Glomerular visceral epithelial cell (primary cell): Measurements from ENCODE around the gene MYO10.

Source experiments
- DNase-seq: peaks from one replicate; pipeline ENCODE4 v3.0.0-alpha.2; 2016; ENCODE audit errors: extremely low spot score

Gene MYO10

GRCh38 chr5:16943846-16944678 lies 8.0 kb upstream of the MYO10 start:
- no peak for DNase-seq

GRCh38 chr5:16937503-16938161 lies 1.5 kb upstream of the MYO10 start:
- DNase-seq: no peak

- DNase-seq: no peak
Observed at GRCh38 chr5:16936989-16937438, 926 bp upstream of the MYO10 start.

- peak; percentile 60 for DNase-seq
Observed at GRCh38 chr5:16935231-16936149, 598 bp downstream of the MYO10 start.

- peak; percentile 31 for DNase-seq
Observed at GRCh38 chr5:16934677-16935153, 1.4 kb downstream of the MYO10 start.

- DNase-seq: peak; percentile 78
Observed at GRCh38 chr5:16934123-16934522, 2.0 kb downstream of the MYO10 start.

- no peak for DNase-seq
Observed at GRCh38 chr5:16933337-16933736, 2.8 kb downstream of the MYO10 start.

- no peak for DNase-seq
Observed at GRCh38 chr5:16932401-16932800, 3.7 kb downstream of the MYO10 start.

- no peak for DNase-seq
Observed at GRCh38 chr5:16931334-16932110, 4.6 kb downstream of the MYO10 start.

GRCh38 chr5:16930496-16930895 lies 5.6 kb downstream of the MYO10 start:
- no peak for DNase-seq

- DNase-seq: no peak
Observed at GRCh38 chr5:16929831-16930230, 6.3 kb downstream of the MYO10 start.

- DNase-seq: no peak
Observed at GRCh38 chr5:16929347-16929746, 6.7 kb downstream of the MYO10 start.

- no peak for DNase-seq
Observed at GRCh38 chr5:16927613-16928012, 8.5 kb downstream of the MYO10 start.

- DNase-seq: no peak
Observed at GRCh38 chr5:16926417-16926816, 9.7 kb downstream of the MYO10 start.

- no peak for DNase-seq
Observed at GRCh38 chr5:16924206-16924605, 11.9 kb downstream of the MYO10 start.

- DNase-seq: no peak
Observed at GRCh38 chr5:16922430-16922829, 13.7 kb downstream of the MYO10 start.

- DNase-seq: no peak
Observed at GRCh38 chr5:16921211-16921610, 14.9 kb downstream of the MYO10 start.

- no peak for DNase-seq
Observed at GRCh38 chr5:16920109-16920816, 15.8 kb downstream of the MYO10 start.

GRCh38 chr5:16918891-16919671 lies 17.0 kb downstream of the MYO10 start:
- no peak for DNase-seq

- DNase-seq: no peak
Observed at GRCh38 chr5:16918156-16918555, 17.9 kb downstream of the MYO10 start.
